Measurements from ENCODE around the gene MAML3.

DNA sequence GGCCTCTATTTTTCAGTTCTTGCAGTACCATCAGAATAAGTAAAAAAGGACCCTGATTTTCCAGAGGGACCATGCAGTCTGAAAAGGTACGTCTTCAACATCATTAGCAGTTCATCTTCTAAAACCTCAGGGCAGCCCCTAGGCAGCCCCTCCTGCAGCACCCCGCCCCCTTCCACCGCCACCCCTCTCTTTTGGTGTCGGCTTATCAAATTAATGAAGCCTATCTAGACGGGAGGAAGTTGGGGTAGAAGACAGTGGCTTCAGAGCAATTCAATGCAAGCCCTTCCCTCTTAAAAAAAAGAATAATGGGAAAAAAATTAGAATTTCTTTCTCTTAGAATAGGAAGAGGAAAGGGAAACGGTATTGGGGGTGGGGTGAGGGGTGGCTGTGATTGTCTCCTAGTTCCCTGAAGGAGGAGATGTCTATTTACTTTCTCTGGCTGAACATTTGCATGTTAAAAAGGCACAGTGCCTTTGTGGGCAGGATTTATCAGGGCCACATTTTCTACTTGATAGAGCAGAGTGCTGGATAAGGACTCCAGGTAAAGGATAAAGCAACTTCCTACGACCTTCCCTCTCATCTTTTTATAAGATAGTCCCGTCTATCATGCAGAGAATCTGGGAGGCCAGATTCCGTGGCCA lies 329.0 kb downstream of the MAML3 start:
- TF ChIP-seq POLR2A (IDR thresholded peaks at IDR 0.05) = no peak
- TF ChIP-seq, protein P1, sequence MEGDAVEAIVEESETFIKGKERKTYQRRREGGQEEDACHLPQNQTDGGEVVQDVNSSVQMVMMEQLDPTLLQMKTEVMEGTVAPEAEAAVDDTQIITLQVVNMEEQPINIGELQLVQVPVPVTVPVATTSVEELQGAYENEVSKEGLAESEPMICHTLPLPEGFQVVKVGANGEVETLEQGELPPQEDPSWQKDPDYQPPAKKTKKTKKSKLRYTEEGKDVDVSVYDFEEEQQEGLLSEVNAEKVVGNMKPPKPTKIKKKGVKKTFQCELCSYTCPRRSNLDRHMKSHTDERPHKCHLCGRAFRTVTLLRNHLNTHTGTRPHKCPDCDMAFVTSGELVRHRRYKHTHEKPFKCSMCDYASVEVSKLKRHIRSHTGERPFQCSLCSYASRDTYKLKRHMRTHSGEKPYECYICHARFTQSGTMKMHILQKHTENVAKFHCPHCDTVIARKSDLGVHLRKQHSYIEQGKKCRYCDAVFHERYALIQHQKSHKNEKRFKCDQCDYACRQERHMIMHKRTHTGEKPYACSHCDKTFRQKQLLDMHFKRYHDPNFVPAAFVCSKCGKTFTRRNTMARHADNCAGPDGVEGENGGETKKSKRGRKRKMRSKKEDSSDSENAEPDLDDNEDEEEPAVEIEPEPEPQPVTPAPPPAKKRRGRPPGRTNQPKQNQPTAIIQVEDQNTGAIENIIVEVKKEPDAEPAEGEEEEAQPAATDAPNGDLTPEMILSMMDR (IDR thresholded peaks at IDR 0.05) = no peak

Data from transverse colon (tissue), 3 donors.